Panc1 (cell line): ENCODE measurements around the gene FBN1. TPM values are rescaled to one million over a fixed set of nuclear protein-coding genes. Genes with fewer than 3 reads are reported as not detected.

Source experiments
- ATAC-seq: fragments of 200-7000 bp; cut with Tn5 transposase; 2 replicates; pipeline ENCODE4 v1.9.1; 2020; ENCODE audit warnings: mild to moderate bottlenecking, moderate library complexity
- BruUV-seq: library from RNA; stranded (reverse); fragments of 400-500 nt; replicated peaks from 2 replicates; lab custom pipeline; 2021; lab: Mats Ljungman, UMichigan
- CTCF ChIA-PET: fragments of 300-600 bp; sonication (Branson Sonifier 250); formaldehyde crosslinking; loops from one replicate; lab custom pipeline; 2022; ENCODE audit warnings: antibody characterized with exemption; lab: Charles Lee
- POLR2A ChIA-PET: fragments of 300-600 bp; sonication (Branson Sonifier 250); formaldehyde crosslinking; loops from one replicate; lab custom pipeline; 2022; ENCODE audit warnings: antibody characterized with exemption; lab: Charles Lee
- DNase-seq: peaks from one replicate; pipeline ENCODE4 v3.0.0-alpha.2; 2010; ENCODE audit warnings: low read depth, low spot score
- H3K27ac ChIP-seq: 2 replicates; pipeline ENCODE4 v1.5.1; 2011; ENCODE audit warnings: mild to moderate bottlenecking, low read length, inconsistent platforms
- H3K27me3 ChIP-seq: fragments of 200-500 bp; sonication (Bioruptor generic); 2 replicates; pipeline ENCODE4 v1.6.0; 2014; ENCODE audit warnings: low read length, inconsistent platforms; ENCODE audit not compliant: control insufficient read depth, insufficient read depth
- H3K36me3 ChIP-seq: fragments of 200-500 bp; sonication (Bioruptor generic); 2 replicates; pipeline ENCODE4 v1.5.1; 2014; ENCODE audit warnings: inconsistent platforms, mild to moderate bottlenecking, low read length, moderate library complexity; ENCODE audit not compliant: control insufficient read depth, insufficient read depth
- H3K4me1 ChIP-seq: 2 replicates; pipeline ENCODE4 v1.5.1; 2011; ENCODE audit warnings: inconsistent platforms, mild to moderate bottlenecking, low read length, moderate library complexity; ENCODE audit not compliant: control insufficient read depth, insufficient read depth
- H3K4me3 ChIP-seq, 2 experiments: 2 replicates each; pipeline ENCODE4 v1.5.1; 2011 to 2012; ENCODE audit warnings: low read depth in 2 of 2, low read length in 2 of 2, mild to moderate bottlenecking in 2 of 2, inconsistent platforms in 1 of 2, moderate library complexity in 1 of 2
- H3K9me3 ChIP-seq: fragments of 200-500 bp; sonication (Bioruptor generic); 2 replicates; pipeline ENCODE4 v1.5.1; 2014; ENCODE audit warnings: low read depth, mild to moderate bottlenecking, inconsistent platforms, low read length, moderate library complexity; ENCODE audit not compliant: control insufficient read depth, insufficient read depth
- POLR2AphosphoS5 ChIP-seq: IDR thresholded peaks from 2 replicates; pipeline ENCODE4 v1.6.1; 2012; ENCODE audit warnings: mild to moderate bottlenecking, low read depth, low read length, moderate library complexity
- REST ChIP-seq, 2 experiments: IDR thresholded peaks; 2 replicates each; pipeline ENCODE4 v1.6.1; 2011 to 2012; ENCODE audit warnings: low read depth in 2 of 2, control low read depth in 1 of 2, low read length in 1 of 2, mild to moderate bottlenecking in 1 of 2, moderate library complexity in 1 of 2; ENCODE audit not compliant: insufficient read depth in 1 of 2
- SIN3A ChIP-seq: IDR thresholded peaks from 2 replicates; pipeline ENCODE4 v1.6.1; 2012; ENCODE audit warnings: low read depth, mild to moderate bottlenecking, low read length, moderate library complexity, borderline replicate concordance; ENCODE audit not compliant: insufficient read depth
- TCF7L2 ChIP-seq: IDR thresholded peaks from 2 replicates; pipeline ENCODE4 v1.6.1; 2011; ENCODE audit warnings: mild to moderate bottlenecking, low read depth, low read length, inconsistent platforms
- in situ Hi-C: cut with HindIII; loops from 2 replicates; pipeline ENCODE4 v1.10.0; 2016; ENCODE audit warnings: low sequenced_read_pairs, low pct_unique_long_range_greater_than_20kb
- intact Hi-C: fragments of 100-400 bp; cut with micrococcal nuclease; formaldehyde crosslinking; loops from one replicate; pipeline ENCODE4 v1.10.0; 2022; ENCODE audit not compliant: unreplicated experiment
- total RNA-seq: library from RNA; stranded (reverse); gene quantifications from one replicate; pipeline ENCODE4 v1.2.1, GENCODE V29; 2021; ENCODE audit not compliant: unreplicated experiment
- TF ChIP-seq, protein P1 (sequence below): fragments of 450-650 bp; IDR thresholded peaks from 2 replicates; pipeline ENCODE4 v1.5.1; 2017; ENCODE audit warnings: mild to moderate bottlenecking

Gene FBN1
- total RNA-seq, 1 experiment from 2014 or later, result 0.46 TPM

DNA sequence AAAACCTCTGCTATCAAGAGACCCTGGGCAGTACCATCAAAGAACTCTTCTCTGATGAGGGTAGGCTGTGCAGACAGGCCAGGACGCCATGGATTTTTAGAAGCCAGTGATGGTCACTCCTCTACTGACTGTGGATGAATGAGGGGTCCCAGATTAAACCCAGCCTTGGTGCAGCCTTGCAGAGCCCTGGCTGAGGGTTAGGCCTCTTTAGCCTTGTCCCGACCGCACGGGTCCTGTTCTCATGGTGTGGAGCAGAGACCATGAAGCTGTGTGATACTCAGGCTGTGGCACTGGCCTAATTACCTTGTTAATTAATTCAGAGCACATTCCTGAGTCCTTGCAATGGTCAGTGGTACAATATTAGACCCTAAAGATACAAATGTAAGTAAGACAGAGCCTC is 71.7 kb downstream of the FBN1 start:
- ChIA-PET POLR2A (no interaction called here), CTCF (no interaction called here)
- DNase-seq (no peak), ATAC-seq (no peak; the same call in 1 of the 2 replicates)
- no peaks in the 10 kb centered on the region for H3K9me3 ChIP-seq
- no peak overlapping the region for H3K4me3 ChIP-seq
- BruUV-seq, result no TSS peak
- intact Hi-C loops, result no loop called here
- no peaks in the 10 kb centered on the region for H3K36me3 ChIP-seq
- no peaks in the 10 kb centered on the region for H3K4me1 ChIP-seq
- in situ Hi-C loops, result no loop called here
- TF ChIP-seq SIN3A (no peak), TCF7L2 (no peak), POLR2AphosphoS5 (no peak), REST (IDR thresholded peaks at IDR 0.05; ENCODE audit: insufficient read depth in 1 of 2, low read depth in 2 of 2, low read length in 1 of 2) (no peak)
- TF ChIP-seq, protein P1, sequence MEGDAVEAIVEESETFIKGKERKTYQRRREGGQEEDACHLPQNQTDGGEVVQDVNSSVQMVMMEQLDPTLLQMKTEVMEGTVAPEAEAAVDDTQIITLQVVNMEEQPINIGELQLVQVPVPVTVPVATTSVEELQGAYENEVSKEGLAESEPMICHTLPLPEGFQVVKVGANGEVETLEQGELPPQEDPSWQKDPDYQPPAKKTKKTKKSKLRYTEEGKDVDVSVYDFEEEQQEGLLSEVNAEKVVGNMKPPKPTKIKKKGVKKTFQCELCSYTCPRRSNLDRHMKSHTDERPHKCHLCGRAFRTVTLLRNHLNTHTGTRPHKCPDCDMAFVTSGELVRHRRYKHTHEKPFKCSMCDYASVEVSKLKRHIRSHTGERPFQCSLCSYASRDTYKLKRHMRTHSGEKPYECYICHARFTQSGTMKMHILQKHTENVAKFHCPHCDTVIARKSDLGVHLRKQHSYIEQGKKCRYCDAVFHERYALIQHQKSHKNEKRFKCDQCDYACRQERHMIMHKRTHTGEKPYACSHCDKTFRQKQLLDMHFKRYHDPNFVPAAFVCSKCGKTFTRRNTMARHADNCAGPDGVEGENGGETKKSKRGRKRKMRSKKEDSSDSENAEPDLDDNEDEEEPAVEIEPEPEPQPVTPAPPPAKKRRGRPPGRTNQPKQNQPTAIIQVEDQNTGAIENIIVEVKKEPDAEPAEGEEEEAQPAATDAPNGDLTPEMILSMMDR, result no peak
- H3K27me3 ChIP-seq, result no peaks in the 10 kb centered on the region; the same call in 1 of the 2 replicates
- H3K27ac ChIP-seq, result no peak overlapping the region

- no peak for TF ChIP-seq TCF7L2
- TF ChIP-seq POLR2AphosphoS5, result no peak
- no peak for TF ChIP-seq REST (IDR thresholded peaks at IDR 0.05; ENCODE audit: insufficient read depth in 1 of 2, low read depth in 2 of 2, low read length in 1 of 2)
- TF ChIP-seq SIN3A, result no peak
- TF ChIP-seq, protein P1, result no peak
- ATAC-seq (no peak), DNase-seq (no peak)
- intact Hi-C loops (no loop called here), in situ Hi-C loops (no loop called here)
- H3K27ac ChIP-seq, result no peak overlapping the region
- no peaks in the 10 kb centered on the region for H3K36me3 ChIP-seq
- H3K4me1 ChIP-seq, result no peaks in the 10 kb centered on the region
- BruUV-seq, result no TSS peak
- no peaks in the 10 kb centered on the region; the same call in 1 of the 2 replicates for H3K27me3 ChIP-seq
- no peak overlapping the region for H3K4me3 ChIP-seq
- CTCF ChIA-PET, result no interaction called here
- POLR2A ChIA-PET, result no interaction called here
- H3K9me3 ChIP-seq, result no peaks in the 10 kb centered on the region
Measured at GRCh38 chr15:48572823-48573222, 72.7 kb downstream of the FBN1 start.
